ENCODE measurements around the gene C17orf50. TPM values are rescaled to one million over a fixed set of nuclear protein-coding genes. Genes with fewer than 3 reads are reported as not detected.

C17orf50 gene
- total and polyA plus RNA-seq, 2 of the 13 experiments (the other 11 are each of a cell fraction or from before 2014, with no cell fraction given), result not detected

GRCh38 chr17:35764123-35764991 lies 3.7 kb downstream of the C17orf50 start (continued):
- TF ChIP-seq, protein P1, sequence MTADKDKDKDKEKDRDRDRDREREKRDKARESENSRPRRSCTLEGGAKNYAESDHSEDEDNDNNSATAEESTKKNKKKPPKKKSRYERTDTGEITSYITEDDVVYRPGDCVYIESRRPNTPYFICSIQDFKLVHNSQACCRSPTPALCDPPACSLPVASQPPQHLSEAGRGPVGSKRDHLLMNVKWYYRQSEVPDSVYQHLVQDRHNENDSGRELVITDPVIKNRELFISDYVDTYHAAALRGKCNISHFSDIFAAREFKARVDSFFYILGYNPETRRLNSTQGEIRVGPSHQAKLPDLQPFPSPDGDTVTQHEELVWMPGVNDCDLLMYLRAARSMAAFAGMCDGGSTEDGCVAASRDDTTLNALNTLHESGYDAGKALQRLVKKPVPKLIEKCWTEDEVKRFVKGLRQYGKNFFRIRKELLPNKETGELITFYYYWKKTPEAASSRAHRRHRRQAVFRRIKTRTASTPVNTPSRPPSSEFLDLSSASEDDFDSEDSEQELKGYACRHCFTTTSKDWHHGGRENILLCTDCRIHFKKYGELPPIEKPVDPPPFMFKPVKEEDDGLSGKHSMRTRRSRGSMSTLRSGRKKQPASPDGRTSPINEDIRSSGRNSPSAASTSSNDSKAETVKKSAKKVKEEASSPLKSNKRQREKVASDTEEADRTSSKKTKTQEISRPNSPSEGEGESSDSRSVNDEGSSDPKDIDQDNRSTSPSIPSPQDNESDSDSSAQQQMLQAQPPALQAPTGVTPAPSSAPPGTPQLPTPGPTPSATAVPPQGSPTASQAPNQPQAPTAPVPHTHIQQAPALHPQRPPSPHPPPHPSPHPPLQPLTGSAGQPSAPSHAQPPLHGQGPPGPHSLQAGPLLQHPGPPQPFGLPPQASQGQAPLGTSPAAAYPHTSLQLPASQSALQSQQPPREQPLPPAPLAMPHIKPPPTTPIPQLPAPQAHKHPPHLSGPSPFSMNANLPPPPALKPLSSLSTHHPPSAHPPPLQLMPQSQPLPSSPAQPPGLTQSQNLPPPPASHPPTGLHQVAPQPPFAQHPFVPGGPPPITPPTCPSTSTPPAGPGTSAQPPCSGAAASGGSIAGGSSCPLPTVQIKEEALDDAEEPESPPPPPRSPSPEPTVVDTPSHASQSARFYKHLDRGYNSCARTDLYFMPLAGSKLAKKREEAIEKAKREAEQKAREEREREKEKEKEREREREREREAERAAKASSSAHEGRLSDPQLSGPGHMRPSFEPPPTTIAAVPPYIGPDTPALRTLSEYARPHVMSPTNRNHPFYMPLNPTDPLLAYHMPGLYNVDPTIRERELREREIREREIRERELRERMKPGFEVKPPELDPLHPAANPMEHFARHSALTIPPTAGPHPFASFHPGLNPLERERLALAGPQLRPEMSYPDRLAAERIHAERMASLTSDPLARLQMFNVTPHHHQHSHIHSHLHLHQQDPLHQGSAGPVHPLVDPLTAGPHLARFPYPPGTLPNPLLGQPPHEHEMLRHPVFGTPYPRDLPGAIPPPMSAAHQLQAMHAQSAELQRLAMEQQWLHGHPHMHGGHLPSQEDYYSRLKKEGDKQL (CRISPR knock-in tag; IDR thresholded peaks at IDR 0.05; ENCODE audit: low read depth), result no peak
- TF ChIP-seq U2AF1 (optimal IDR thresholded peaks at IDR 0.05; ENCODE audit: low read depth, low read length), result no peak
- TF ChIP-seq, protein P2, sequence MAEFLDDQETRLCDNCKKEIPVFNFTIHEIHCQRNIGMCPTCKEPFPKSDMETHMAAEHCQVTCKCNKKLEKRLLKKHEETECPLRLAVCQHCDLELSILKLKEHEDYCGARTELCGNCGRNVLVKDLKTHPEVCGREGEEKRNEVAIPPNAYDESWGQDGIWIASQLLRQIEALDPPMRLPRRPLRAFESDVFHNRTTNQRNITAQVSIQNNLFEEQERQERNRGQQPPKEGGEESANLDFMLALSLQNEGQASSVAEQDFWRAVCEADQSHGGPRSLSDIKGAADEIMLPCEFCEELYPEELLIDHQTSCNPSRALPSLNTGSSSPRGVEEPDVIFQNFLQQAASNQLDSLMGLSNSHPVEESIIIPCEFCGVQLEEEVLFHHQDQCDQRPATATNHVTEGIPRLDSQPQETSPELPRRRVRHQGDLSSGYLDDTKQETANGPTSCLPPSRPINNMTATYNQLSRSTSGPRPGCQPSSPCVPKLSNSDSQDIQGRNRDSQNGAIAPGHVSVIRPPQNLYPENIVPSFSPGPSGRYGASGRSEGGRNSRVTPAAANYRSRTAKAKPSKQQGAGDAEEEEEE (CRISPR knock-in tag; IDR thresholded peaks at IDR 0.05; ENCODE audit: borderline replicate concordance), result no peak
- no peak for TF ChIP-seq KDM5A (IDR thresholded peaks at IDR 0.05; ENCODE audit: borderline replicate concordance, low read length)
- TF ChIP-seq ARNT2 (CRISPR knock-in tag; IDR thresholded peaks at IDR 0.05; ENCODE audit: low read depth), result peak; percentile 64; the same call in 1 of the 2 replicates
- TF ChIP-seq ZC3H4 (CRISPR knock-in tag; IDR thresholded peaks at IDR 0.05; ENCODE audit: borderline replicate concordance), result no peak
- no peak for TF ChIP-seq SSRP1 (CRISPR knock-in tag; IDR thresholded peaks at IDR 0.05)
- peak; percentile 21; the same call in 1 of the 2 replicates for TF ChIP-seq FOXP4 (CRISPR knock-in tag; IDR thresholded peaks at IDR 0.05)
- TF ChIP-seq ZNF333 (CRISPR knock-in tag; IDR thresholded peaks at IDR 0.05; ENCODE audit: borderline replicate concordance), result no peak
- no peak for TF ChIP-seq KLF11 (CRISPR knock-in tag; IDR thresholded peaks at IDR 0.05)
- no peak for TF ChIP-seq PHB2 (IDR thresholded peaks at IDR 0.05; ENCODE audit: partially characterized antibody)
- TF ChIP-seq PHF8 (CRISPR knock-in tag; IDR thresholded peaks at IDR 0.05), result 0 out of 2 replicates have a peak, but pooled peaks have one; percentile 50
- TF ChIP-seq, protein P3, sequence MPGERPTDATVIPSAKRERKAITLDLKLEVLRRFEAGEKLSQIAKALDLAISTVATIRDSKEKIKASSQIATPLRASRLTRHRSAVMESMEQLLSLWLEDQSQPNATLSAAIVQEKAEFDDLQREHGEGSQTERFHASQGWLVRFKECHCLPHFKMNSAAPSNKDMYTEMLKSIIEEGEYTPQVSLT (CRISPR knock-in tag; IDR thresholded peaks at IDR 0.05; ENCODE audit: borderline replicate concordance, low read depth), result no peak
- TF ChIP-seq ZNF264 (CRISPR knock-in tag; IDR thresholded peaks at IDR 0.05), result no peak; the same call in 1 of the 2 replicates
- peak; percentile 76; the same call in 1 of the 2 replicates for TF ChIP-seq SPEN (CRISPR knock-in tag; IDR thresholded peaks at IDR 0.05; ENCODE audit: low read depth)
- peak; percentile 88; the same call in 1 of the 2 replicates for TF ChIP-seq LBX2 (CRISPR knock-in tag; IDR thresholded peaks at IDR 0.05; ENCODE audit: borderline replicate concordance)
- no peak; the same call in 1 of the 2 replicates for TF ChIP-seq ZNF878 (CRISPR knock-in tag; IDR thresholded peaks at IDR 0.05)
- TF ChIP-seq NCOA1 (CRISPR knock-in tag; IDR thresholded peaks at IDR 0.05), result no peak
